A549 (cell line): ENCODE measurements around the gene ANGPTL3.
"Not testable (repeated sequence)": the region's sequence is repeated elsewhere in the genome, so short reads cannot be mapped to it uniquely, and the experiment has no call there.

Experiments
- CTCF ChIP-seq: fragments of >200 bp; sonication (Bioruptor Twin); formaldehyde crosslinking; IDR thresholded peaks from 3 replicates; pipeline ENCODE4 v1.5.1; 2016
- MAZ ChIP-seq: fragments of 150-350 bp; IDR thresholded peaks from 2 replicates; pipeline ENCODE4 v1.6.1; 2014; ENCODE audit warnings: antibody characterized with exemption, low read depth, low read length, borderline replicate concordance
- PHF8 ChIP-seq: fragments of 200-600 bp; sonication (generic); IDR thresholded peaks from 2 replicates; pipeline ENCODE4 v1.6.1; 2016; ENCODE audit warnings: low read depth, mild to moderate bottlenecking, antibody characterized with exemption, moderate library complexity, borderline replicate concordance
- SMC3 ChIP-seq: fragments of >200 bp; sonication (Bioruptor Twin); formaldehyde crosslinking; IDR thresholded peaks from 3 replicates; pipeline ENCODE4 v1.6.1; 2018; ENCODE audit warnings: inconsistent platforms
- USF2 ChIP-seq: fragments of 450-650 bp; IDR thresholded peaks from 2 replicates; pipeline ENCODE4 v1.6.1; 2014; ENCODE audit warnings: antibody characterized with exemption

GRCh38 chr1:62567926-62568325, 29.4 kb upstream of the ANGPTL3 start:
- TF ChIP-seq CTCF, MAZ, USF2, PHF8, SMC3: not testable (repeated sequence)
